GM12878 (cell line): ENCODE data around the gene GYG1. TPM values are rescaled to one million over a fixed set of nuclear protein-coding genes. Genes with fewer than 3 reads are reported as not detected.

ENCODE experiments used
- ATAC-seq: fragments of 200-7000 bp; cut with Tn5 transposase; 3 replicates; pipeline ENCODE4 v1.9.1; 2020; ENCODE audit warnings: mild to moderate bottlenecking, moderate library complexity
- BruUV-seq: library from RNA; stranded (reverse); fragments of 400-500 nt; replicated peaks from 2 replicates; lab custom pipeline; 2021; lab: Mats Ljungman, UMichigan
- CTCF ChIA-PET: fragments of 300-600 bp; sonication (Branson Sonifier 250); formaldehyde crosslinking; extraction: SDS; loops from one replicate; lab custom pipeline; 2021; ENCODE audit warnings: inconsistent platforms; lab: Yijun Ruan, JAX
- POLR2A ChIA-PET: fragments of 350-600 bp; formaldehyde crosslinking; extraction: SDS; loops from one replicate; lab custom pipeline; 2021; ENCODE audit warnings: inconsistent platforms; lab: Charles Lee
- RAD21 ChIA-PET: fragments of 300-600 bp; sonication (Branson Sonifier 250); formaldehyde crosslinking; loops from one replicate; lab custom pipeline; 2023; ENCODE audit warnings: antibody characterized with exemption; ENCODE audit not compliant: unreplicated experiment; lab: Charles Lee
- SMC1A ChIA-PET: fragments of 300-600 bp; sonication (Branson Sonifier 250); formaldehyde crosslinking; loops from one replicate; lab custom pipeline; 2023; ENCODE audit not compliant: unreplicated experiment, uncharacterized antibody; lab: Charles Lee
- DNase-seq: peaks from one replicate; pipeline ENCODE4 v3.0.0-alpha.2; 2011; ENCODE audit warnings: low read depth, low spot score
- FAIRE-seq: peaks from 3 replicates; lab custom pipeline; 2011; peaks lifted over from hg19 to GRCh38; lab: Jason Lieb, UNC
- H2AFZ ChIP-seq: 2 replicates; pipeline ENCODE4 v1.6.0; 2011; ENCODE audit warnings: low read depth, low read length, control low read depth; ENCODE audit not compliant: control insufficient read depth
- H3K27ac ChIP-seq: 2 replicates; pipeline ENCODE4 v1.5.1; 2011; ENCODE audit warnings: control low read depth; ENCODE audit not compliant: control insufficient read depth, insufficient read depth
- H3K27me3 ChIP-seq, 2 experiments: replicated peaks in 1 of 2; 2 replicates each; pipeline versions ENCODE4 v1.6.0 to v1.6.1; 2011; ENCODE audit warnings: low read length in 1 of 2; ENCODE audit not compliant: control insufficient read depth in 2 of 2, insufficient read depth in 2 of 2
- H3K36me3 ChIP-seq, 2 experiments: 2 replicates each; pipeline ENCODE4 v1.5.1; 2011; ENCODE audit warnings: low read length in 1 of 2; ENCODE audit not compliant: control insufficient read depth in 2 of 2, insufficient read depth in 2 of 2
- H3K4me1 ChIP-seq: 2 replicates; pipeline ENCODE4 v1.6.1; 2011; ENCODE audit warnings: mild to moderate bottlenecking, low read length, moderate library complexity, mixed read lengths; ENCODE audit not compliant: control insufficient read depth, insufficient read depth
- H3K4me2 ChIP-seq: 2 replicates; pipeline ENCODE4 v1.6.0; 2011; ENCODE audit warnings: control low read depth; ENCODE audit not compliant: control insufficient read depth, insufficient read depth
- H3K4me3 ChIP-seq: fragments of 200-600 bp; sonication (generic); 2 replicates; pipeline ENCODE4 v1.5.1; 2016
- H3K79me2 ChIP-seq: 2 replicates; pipeline ENCODE4 v1.6.0; 2011; ENCODE audit warnings: low read length; ENCODE audit not compliant: control insufficient read depth, insufficient read depth
- H3K9ac ChIP-seq: 2 replicates; pipeline ENCODE4 v1.8.0; 2011; ENCODE audit warnings: low read length, control low read depth, mixed read lengths; ENCODE audit not compliant: control insufficient read depth, insufficient read depth
- H3K9me3 ChIP-seq: replicated peaks from 3 replicates; pipeline ENCODE4 v1.5.1; 2011; ENCODE audit warnings: mild to moderate bottlenecking, low read length; ENCODE audit not compliant: control insufficient read depth, insufficient read depth
- H4K20me1 ChIP-seq: 2 replicates; pipeline ENCODE4 v1.6.0; 2011; ENCODE audit not compliant: control insufficient read depth, insufficient read depth
- ATF2 ChIP-seq: IDR thresholded peaks from 2 replicates; pipeline ENCODE4 v1.6.1; 2012; ENCODE audit warnings: low read length, inconsistent platforms
- CBX3 ChIP-seq: fragments of 200-600 bp; sonication (generic); IDR thresholded peaks from 2 replicates; pipeline ENCODE4 v1.6.1; 2016; ENCODE audit warnings: low read depth, borderline replicate concordance
- DPF2 ChIP-seq: fragments of 450-650 bp; IDR thresholded peaks from 2 replicates; pipeline ENCODE4 v1.6.1; 2017; ENCODE audit warnings: mild to moderate bottlenecking
- KDM1A ChIP-seq: fragments of 200-600 bp; sonication (generic); IDR thresholded peaks from 2 replicates; pipeline ENCODE4 v1.6.1; 2016; ENCODE audit warnings: borderline replicate concordance
- KLF5 ChIP-seq: fragments of 450-650 bp; IDR thresholded peaks from 2 replicates; pipeline ENCODE4 v1.6.1; 2014; ENCODE audit warnings: mild to moderate bottlenecking; ENCODE audit not compliant: partially characterized antibody
- NR2C1 ChIP-seq: fragments of 450-650 bp; IDR thresholded peaks from 2 replicates; pipeline ENCODE4 v1.6.1; 2017; ENCODE audit warnings: antibody characterized with exemption, mild to moderate bottlenecking, moderate library complexity
- PML ChIP-seq: IDR thresholded peaks from 2 replicates; pipeline ENCODE4 v1.6.1; 2012; ENCODE audit warnings: low read length, inconsistent platforms
- RELA ChIP-seq: fragments of 450-650 bp; IDR thresholded peaks from 2 replicates; pipeline ENCODE4 v1.8.0; 2014; ENCODE audit warnings: borderline replicate concordance; ENCODE audit not compliant: partially characterized antibody
- TARDBP ChIP-seq: IDR thresholded peaks from 2 replicates; pipeline ENCODE4 v1.6.1; 2016; ENCODE audit warnings: borderline replicate concordance
- TBL1XR1 ChIP-seq: IDR thresholded peaks from 2 replicates; pipeline ENCODE4 v1.6.1; 2012; ENCODE audit warnings: low read depth, low read length, improper control_type of control experiment
- TCF7 ChIP-seq: IDR thresholded peaks from 2 replicates; pipeline ENCODE4 v1.6.1; 2014; ENCODE audit warnings: antibody characterized with exemption, borderline replicate concordance
- WRNIP1 ChIP-seq: IDR thresholded peaks from 2 replicates; pipeline ENCODE4 v1.6.1; 2011; ENCODE audit warnings: low read depth, low read length, improper control_type of control experiment, borderline replicate concordance
- ZNF274 ChIP-seq: IDR thresholded peaks from one replicate; pipeline ENCODE4 v1.8.0; 2011; ENCODE audit not compliant: insufficient read length, insufficient read depth
- ZNF592 ChIP-seq: fragments of 450-650 bp; IDR thresholded peaks from 2 replicates; pipeline ENCODE4 v1.6.1; 2017; ENCODE audit warnings: mild to moderate bottlenecking, moderate library complexity
- ZZZ3 ChIP-seq: IDR thresholded peaks from 2 replicates; pipeline ENCODE4 v1.6.1; 2011; ENCODE audit warnings: low read depth; ENCODE audit not compliant: control insufficient read depth, insufficient read length
- WGBS: methylation state at CpG from one replicate; pipeline ENCODE4 v1.1.6; 2016; ENCODE audit warnings: low lambda C conversion rate; ENCODE audit not compliant: insufficient replicate concordance, insufficient coverage; ENCODE audit errors: missing lambda C conversion rate; 5-methylcytosine and 5-hydroxymethylcytosine counted together
- in situ Hi-C: fragments of 300-500 bp; cut with MboI; formaldehyde crosslinking; loops from 9 replicates; pipeline ENCODE4 v1.14.3; 2018; ENCODE audit warnings: mixed read lengths
- intact Hi-C: fragments of 100-400 bp; cut with micrococcal nuclease; formaldehyde crosslinking; loops from one replicate; pipeline ENCODE4 v1.14.2; 2022; ENCODE audit not compliant: unreplicated experiment
- polyA plus RNA-seq, 11 experiments: library from polyadenylated mRNA; depleted of rRNA in 4 of 11; unstranded in 6 of 11; stranded (reverse) in 5 of 11; fragments of >200 nt; fragmentation: Nextera tagmentation in 4 of 11; fragmentation: Illumina TruSeq in 1 of 11; extraction: Ambion mirVana in 4 of 11; extraction: Trizol in 1 of 11; gene quantifications; 1 replicate in 1 of 11; 2 replicates in 10 of 11; pipeline versions ENCODE4 v1.2.1 to v1.2.3, GENCODE V29; 2011 to 2016; ENCODE audit warnings: inconsistent platforms in 2 of 11, missing spikeins in 2 of 11, low read depth in 1 of 11
- total RNA-seq, 4 experiments: library from RNA; depleted of rRNA in 3 of 4; stranded (reverse); fragments of >200 nt in 3 of 4; fragmentation: Illumina TruSeq in 1 of 4; extraction: Trizol in 1 of 4; gene quantifications; 2 replicates each; pipeline versions ENCODE4 v1.2.1 to v1.2.3, GENCODE V29; 2013 to 2021

GYG1 gene
- total and polyA plus RNA-seq, 10 of the 15 experiments (the other 5 are each of a cell fraction or from before 2014, with no cell fraction given): 11.8 to 38.9 (median 22.9) TPM

GRCh38 chr3:149013726-149014125 is 22.4 kb downstream of the GYG1 start:
- DNase-seq (no peak), ATAC-seq (no peak), FAIRE-seq (no peak)
- Histone ChIP-seq H3K27ac (no peak overlapping the region), H3K9me3 (no peaks in the 10 kb centered on the region), H3K79me2 (no peaks in the 10 kb centered on the region), H3K4me3 (no peak overlapping the region), H3K36me3 (peaks cover 6 to 20% of the 10 kb centered on the region in 2 experiments; a peak in 3 of 4 replicates), H3K9ac (no peak overlapping the region), H3K27me3 (no peaks in the 10 kb centered on the region), H4K20me1 (no peaks in the 10 kb centered on the region), H3K4me1 (no peaks in the 10 kb centered on the region; the same call in 1 of the 2 replicates), H2AFZ (no peak overlapping the region), H3K4me2 (no peak overlapping the region)
- in situ Hi-C loops: no loop called here
- ChIA-PET CTCF (no interaction called here), RAD21 (no interaction called here), POLR2A (no interaction called here), SMC1A (no interaction called here)
- 97% methylated on average over 6 of the region's 6 CpGs for WGBS
- intact Hi-C loops: no loop called here
- TF ChIP-seq DPF2 (no peak), ZNF592 (no peak)
- no TSS peak for BruUV-seq

- no peaks in the 10 kb centered on the region for H3K27me3 ChIP-seq
- no TSS peak for BruUV-seq
- intact Hi-C loops (no loop called here), in situ Hi-C loops (no loop called here)
- H3K4me2 ChIP-seq: no peak overlapping the region
- ChIA-PET CTCF (no interaction called here), RAD21 (no interaction called here), SMC1A (no interaction called here), POLR2A (interaction anchor here (0.6 kb wide), 1 partner anchor 23 kb away, joined by 3 read pairs; no protein-coding TSS in a partner anchor)
- no peaks in the 10 kb centered on the region for H3K9me3 ChIP-seq
- ATAC-seq: no peak
- WGBS: 73% methylated on average over 3 of the region's 3 CpGs
- no peak overlapping the region for H3K9ac ChIP-seq
- no peaks in the 10 kb centered on the region for H4K20me1 ChIP-seq
- H3K4me1 ChIP-seq: no peaks in the 10 kb centered on the region
- DNase-seq: no peak
- FAIRE-seq: no peak
- H3K27ac ChIP-seq: no peak overlapping the region
- H2AFZ ChIP-seq: no peak overlapping the region
- H3K36me3 ChIP-seq: peaks cover 4 to 12% of the 10 kb centered on the region in 2 experiments; a peak in 3 of 4 replicates
- no peaks in the 10 kb centered on the region for H3K79me2 ChIP-seq
- H3K4me3 ChIP-seq: no peak overlapping the region
- no peak for TF ChIP-seq KLF5
- no peak for TF ChIP-seq RELA
- no peak for TF ChIP-seq TARDBP
- no peak for TF ChIP-seq ZZZ3
- TF ChIP-seq KDM1A: no peak
- TF ChIP-seq ATF2: no peak
- no peak for TF ChIP-seq TCF7
- no peak for TF ChIP-seq CBX3
- no peak for TF ChIP-seq TBL1XR1
- TF ChIP-seq WRNIP1: no peak
- no peak for TF ChIP-seq NR2C1
- no peak for TF ChIP-seq ZNF274
- no peak for TF ChIP-seq PML
Observed at GRCh38 chr3:149015393-149015792, 24.1 kb downstream of the GYG1 start.
